ENCODE results near the gene THRA.

GRCh38 chr17:40101367-40102210 lies 38.8 kb downstream of the THRA start:
- TF ChIP-seq CTCF (IDR thresholded peaks at IDR 0.05; ENCODE audit: insufficient read depth, low read length) (no peak), REST (IDR thresholded peaks at IDR 0.05; ENCODE audit: insufficient replicate concordance, low read depth) (no peak), POLR2AphosphoS5 (IDR thresholded peaks at IDR 0.05; ENCODE audit: low read depth) (no peak), GABPA (IDR thresholded peaks at IDR 0.05; ENCODE audit: low read depth) (no peak), SPI1 (IDR thresholded peaks at IDR 0.05; ENCODE audit: borderline replicate concordance, low read depth) (no peak; the same call in 1 of the 2 replicates)
